ENCODE results near the gene DRD1.

DRD1 gene

GRCh38 chr5:175444060-175444904 lies at the start of gene DRD1:
TSS of gene DRD1 (minus strand) at chr5:175444182. CDS start at chr5:175443099, 1,083 bp downstream.
- DNase-seq (ENCODE audit: low read depth, low spot score), result no peak

GRCh38 chr5:175493726-175494125 lies 49.7 kb upstream of the DRD1 start:
- no peak for DNase-seq (ENCODE audit: low read depth, low spot score)

GRCh38 chr5:175493260-175493659 lies 49.3 kb upstream of the DRD1 start:
- no peak for DNase-seq (ENCODE audit: low read depth, low spot score)

GRCh38 chr5:175491223-175491622 lies 47.2 kb upstream of the DRD1 start:
- no peak for DNase-seq (ENCODE audit: low read depth, low spot score)

GRCh38 chr5:175489693-175490443 lies 45.9 kb upstream of the DRD1 start:
- DNase-seq (ENCODE audit: low read depth, low spot score), result no peak

- no peak for DNase-seq (ENCODE audit: low read depth, low spot score)
These were observed 43.7 kb upstream of the DRD1 start for GRCh38 chr5:175487514-175488222.

GRCh38 chr5:175485631-175486030 lies 41.6 kb upstream of the DRD1 start:
- no peak for DNase-seq (ENCODE audit: low read depth, low spot score)

GRCh38 chr5:175484829-175485228 lies 40.8 kb upstream of the DRD1 start:
- no peak for DNase-seq (ENCODE audit: low read depth, low spot score)

GRCh38 chr5:175484322-175484721 lies 40.3 kb upstream of the DRD1 start:
- DNase-seq (ENCODE audit: low read depth, low spot score), result no peak

- DNase-seq (ENCODE audit: low read depth, low spot score), result no peak
These were observed 39.4 kb upstream of the DRD1 start for GRCh38 chr5:175483337-175483736.

GRCh38 chr5:175479125-175479881 lies 35.3 kb upstream of the DRD1 start:
- DNase-seq (ENCODE audit: low read depth, low spot score), result no peak

- DNase-seq (ENCODE audit: low read depth, low spot score), result no peak
These were observed 34.6 kb upstream of the DRD1 start, which contains the start of gene SFXN1 for GRCh38 chr5:175478384-175479124. TSS of gene SFXN1 (plus strand) at chr5:175478560. CDS start at chr5:175492104, 13,544 bp downstream.

- DNase-seq (ENCODE audit: low read depth, low spot score), result no peak
These were observed 34.0 kb upstream of the DRD1 start for GRCh38 chr5:175478008-175478383.

- no peak for DNase-seq (ENCODE audit: low read depth, low spot score)
These were observed 33.5 kb upstream of the DRD1 start for GRCh38 chr5:175477440-175477839.

- DNase-seq (ENCODE audit: low read depth, low spot score), result no peak
These were observed 31.3 kb upstream of the DRD1 start for GRCh38 chr5:175475248-175475647.

GRCh38 chr5:175472378-175472777 lies 28.4 kb upstream of the DRD1 start:
- DNase-seq (ENCODE audit: low read depth, low spot score), result no peak

- DNase-seq (ENCODE audit: low read depth, low spot score), result no peak
These were observed 27.6 kb upstream of the DRD1 start for GRCh38 chr5:175471628-175472027.

GRCh38 chr5:175471196-175471595 lies 27.2 kb upstream of the DRD1 start:
- no peak for DNase-seq (ENCODE audit: low read depth, low spot score)

GRCh38 chr5:175470781-175471180 lies 26.8 kb upstream of the DRD1 start:
- DNase-seq (ENCODE audit: low read depth, low spot score), result no peak

GRCh38 chr5:175469916-175470315 lies 25.9 kb upstream of the DRD1 start:
- no peak for DNase-seq (ENCODE audit: low read depth, low spot score)

GRCh38 chr5:175468892-175469291 lies 24.9 kb upstream of the DRD1 start:
- no peak for DNase-seq (ENCODE audit: low read depth, low spot score)
